Measurements from ENCODE around the gene FAM53A.
"Not testable (repeated sequence)": the region's sequence is repeated elsewhere in the genome, so short reads cannot be mapped to it uniquely, and the experiment has no call there.

FAM53A gene

GRCh38 chr4:1609901-1610790, 74.0 kb downstream of the FAM53A start:
- in situ Hi-C loops (cut with MboI; ENCODE audit: low pct_unique_long_range_greater_than_20kb, low sequenced_read_pairs, unreplicated experiment): no loop called here
- DNase-seq (ENCODE audit: low spot score): no peak
- no peak for TF ChIP-seq CTCF (IDR thresholded peaks at IDR 0.05; ENCODE audit: extremely low read depth, insufficient read depth, missing control alignments)

- in situ Hi-C loops (cut with MboI; ENCODE audit: low pct_unique_long_range_greater_than_20kb, low sequenced_read_pairs, unreplicated experiment): no loop called here
- TF ChIP-seq CTCF (IDR thresholded peaks at IDR 0.05; ENCODE audit: extremely low read depth, insufficient read depth, missing control alignments): no peak
- no peak for DNase-seq (ENCODE audit: low spot score)
Measured at GRCh38 chr4:1608821-1609500, 75.2 kb downstream of the FAM53A start.

- no peak for TF ChIP-seq CTCF (IDR thresholded peaks at IDR 0.05; ENCODE audit: extremely low read depth, insufficient read depth, missing control alignments)
- no peak for DNase-seq (ENCODE audit: low spot score)
- in situ Hi-C loops (cut with MboI; ENCODE audit: low pct_unique_long_range_greater_than_20kb, low sequenced_read_pairs, unreplicated experiment): no loop called here
Measured at GRCh38 chr4:1608196-1608820, 75.8 kb downstream of the FAM53A start.

- DNase-seq (ENCODE audit: low spot score); in situ Hi-C loops (cut with MboI; ENCODE audit: low pct_unique_long_range_greater_than_20kb, low sequenced_read_pairs, unreplicated experiment): not testable (repeated sequence)
Measured at GRCh38 chr4:1607436-1608195, 76.5 kb downstream of the FAM53A start.

- no peak for TF ChIP-seq CTCF (IDR thresholded peaks at IDR 0.05; ENCODE audit: extremely low read depth, insufficient read depth, missing control alignments)
- no peak for DNase-seq (ENCODE audit: low spot score)
- in situ Hi-C loops (cut with MboI; ENCODE audit: low pct_unique_long_range_greater_than_20kb, low sequenced_read_pairs, unreplicated experiment): no loop called here
Measured at GRCh38 chr4:1604706-1605205, 79.4 kb downstream of the FAM53A start.

GRCh38 chr4:1604181-1604705, 79.9 kb downstream of the FAM53A start:
- no peak for DNase-seq (ENCODE audit: low spot score)
- in situ Hi-C loops (cut with MboI; ENCODE audit: low pct_unique_long_range_greater_than_20kb, low sequenced_read_pairs, unreplicated experiment): no loop called here
- TF ChIP-seq CTCF (IDR thresholded peaks at IDR 0.05; ENCODE audit: extremely low read depth, insufficient read depth, missing control alignments): no peak

Measured in GM13977 (cell line).